ENCODE measurements around the gene SYT15.
"Not testable (repeated sequence)": the region's sequence is repeated elsewhere in the genome, so short reads cannot be mapped to it uniquely, and the experiment has no call there.

The SYT15 gene

DNA sequence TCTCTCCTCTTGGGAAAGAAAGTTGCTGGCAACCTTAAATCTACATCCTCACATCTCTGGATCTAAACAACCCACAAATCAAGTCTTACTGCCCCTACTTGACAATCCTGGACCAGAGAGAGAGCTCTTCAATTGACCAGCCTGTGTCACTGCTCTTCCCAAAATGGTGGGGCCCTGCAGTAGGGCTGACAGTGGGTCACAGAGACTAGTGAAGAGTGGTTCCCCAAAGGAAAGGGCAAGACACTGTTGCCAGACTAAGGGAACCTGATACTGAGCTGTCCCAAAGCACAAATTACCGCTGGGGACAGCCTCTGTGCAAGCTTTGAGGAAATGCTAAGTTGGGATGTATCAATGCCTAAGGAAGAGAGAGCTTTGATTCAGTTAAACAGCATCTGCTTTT lies 18.0 kb upstream of the SYT15 start:
- TF ChIP-seq, protein P1, sequence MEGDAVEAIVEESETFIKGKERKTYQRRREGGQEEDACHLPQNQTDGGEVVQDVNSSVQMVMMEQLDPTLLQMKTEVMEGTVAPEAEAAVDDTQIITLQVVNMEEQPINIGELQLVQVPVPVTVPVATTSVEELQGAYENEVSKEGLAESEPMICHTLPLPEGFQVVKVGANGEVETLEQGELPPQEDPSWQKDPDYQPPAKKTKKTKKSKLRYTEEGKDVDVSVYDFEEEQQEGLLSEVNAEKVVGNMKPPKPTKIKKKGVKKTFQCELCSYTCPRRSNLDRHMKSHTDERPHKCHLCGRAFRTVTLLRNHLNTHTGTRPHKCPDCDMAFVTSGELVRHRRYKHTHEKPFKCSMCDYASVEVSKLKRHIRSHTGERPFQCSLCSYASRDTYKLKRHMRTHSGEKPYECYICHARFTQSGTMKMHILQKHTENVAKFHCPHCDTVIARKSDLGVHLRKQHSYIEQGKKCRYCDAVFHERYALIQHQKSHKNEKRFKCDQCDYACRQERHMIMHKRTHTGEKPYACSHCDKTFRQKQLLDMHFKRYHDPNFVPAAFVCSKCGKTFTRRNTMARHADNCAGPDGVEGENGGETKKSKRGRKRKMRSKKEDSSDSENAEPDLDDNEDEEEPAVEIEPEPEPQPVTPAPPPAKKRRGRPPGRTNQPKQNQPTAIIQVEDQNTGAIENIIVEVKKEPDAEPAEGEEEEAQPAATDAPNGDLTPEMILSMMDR (IDR thresholded peaks at IDR 0.05; ENCODE audit: low read depth, low read length): no peak
- H3K4me3 ChIP-seq (ENCODE audit: low read depth, low read length): no peak overlapping the region

DNA sequence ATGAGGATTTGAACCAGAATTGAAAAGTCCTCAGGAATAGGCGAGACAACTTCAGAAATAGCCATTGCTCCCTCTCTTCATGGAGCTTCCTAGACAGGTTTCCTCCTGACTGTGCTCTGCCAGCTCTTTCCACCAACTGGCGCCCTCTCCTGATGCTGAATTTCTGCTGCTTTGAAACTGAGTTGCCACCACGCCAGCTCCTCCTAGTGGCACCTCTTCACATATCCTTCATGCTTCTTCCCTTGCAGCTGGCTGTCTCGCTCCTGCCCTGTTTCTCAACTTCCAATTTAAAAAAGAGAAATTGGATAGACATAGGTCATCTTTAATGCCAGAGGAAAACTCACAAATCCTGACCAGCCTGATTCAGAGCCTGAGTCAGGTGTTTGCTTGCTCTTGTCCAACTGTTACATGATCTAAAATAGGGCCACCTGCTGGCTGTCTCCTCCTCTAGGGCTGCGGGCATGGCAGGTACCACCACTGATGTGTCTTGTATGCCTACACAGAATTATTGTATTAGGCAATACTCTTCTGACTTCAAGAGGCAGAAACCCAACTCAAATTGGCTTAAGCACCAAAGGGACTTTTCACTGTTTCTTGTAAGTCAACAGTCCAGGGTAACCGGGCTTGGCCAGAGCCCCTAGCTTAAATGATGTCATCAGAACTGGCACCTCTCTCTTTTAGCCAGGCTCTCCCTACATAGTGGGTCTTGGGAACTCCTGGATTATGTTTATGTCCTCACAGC lies 13.2 kb upstream of the SYT15 start:
- TF ChIP-seq, protein P1 (IDR thresholded peaks at IDR 0.05; ENCODE audit: low read depth, low read length): peak; percentile 90
- H3K4me3 ChIP-seq (ENCODE audit: low read depth, low read length): not testable (repeated sequence)

DNA sequence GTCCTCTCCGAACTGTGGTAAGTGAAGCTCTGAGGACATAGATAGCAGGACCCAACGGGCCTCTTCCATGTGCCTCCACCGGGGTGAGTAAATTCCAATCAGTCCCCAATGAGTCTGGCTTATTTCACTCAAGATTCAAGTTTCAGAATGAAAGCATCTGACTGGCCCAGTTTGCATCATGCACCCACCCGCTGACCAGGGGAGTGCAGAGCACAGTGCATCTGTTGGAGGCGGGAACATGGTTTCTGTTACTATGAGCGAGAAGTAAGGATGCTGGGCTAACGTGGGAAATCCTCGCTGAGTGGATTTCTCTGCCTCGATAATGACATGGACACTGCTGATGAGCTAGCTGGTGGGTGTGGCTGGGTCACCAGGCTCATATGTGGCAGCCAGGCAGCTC lies 11.8 kb upstream of the SYT15 start:
- not testable (repeated sequence) for H3K4me3 ChIP-seq (ENCODE audit: low read depth, low read length)

DNA sequence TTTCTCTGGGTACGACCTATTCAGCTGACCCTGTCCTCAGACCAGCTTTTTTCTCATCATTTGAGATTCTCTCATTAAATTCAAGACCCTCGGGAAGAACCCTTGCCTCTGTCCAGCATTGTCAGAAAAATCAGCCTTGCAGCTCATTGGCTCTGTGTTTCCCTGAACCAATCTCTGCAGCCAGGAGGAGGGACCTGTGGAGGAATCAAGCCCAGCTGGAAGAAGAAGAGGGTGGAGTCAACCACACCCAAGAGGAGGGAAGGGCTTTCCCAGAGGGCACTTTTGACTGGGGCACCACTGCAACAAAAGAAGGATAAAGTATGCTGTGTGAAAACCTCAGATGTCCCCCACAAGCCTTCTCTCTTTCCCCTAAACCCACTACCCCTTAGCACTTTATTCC lies 8.3 kb upstream of the SYT15 start:
- not testable (repeated sequence) for H3K4me3 ChIP-seq (ENCODE audit: low read depth, low read length)

- not testable (repeated sequence) for H3K4me3 ChIP-seq (ENCODE audit: low read depth, low read length)
Measured at GRCh38 chr10:46572765-46573164, 6.2 kb upstream of the SYT15 start.

- H3K4me3 ChIP-seq (ENCODE audit: low read depth, low read length): not testable (repeated sequence)
Measured at GRCh38 chr10:46573314-46573713, 5.6 kb upstream of the SYT15 start.

GRCh38 chr10:46573884-46574283 lies 5.0 kb upstream of the SYT15 start:
- H3K4me3 ChIP-seq (ENCODE audit: low read depth, low read length): not testable (repeated sequence)

- H3K4me3 ChIP-seq (ENCODE audit: low read depth, low read length): not testable (repeated sequence)
Measured at GRCh38 chr10:46577624-46578473, 1.1 kb upstream of the SYT15 start.

DNA sequence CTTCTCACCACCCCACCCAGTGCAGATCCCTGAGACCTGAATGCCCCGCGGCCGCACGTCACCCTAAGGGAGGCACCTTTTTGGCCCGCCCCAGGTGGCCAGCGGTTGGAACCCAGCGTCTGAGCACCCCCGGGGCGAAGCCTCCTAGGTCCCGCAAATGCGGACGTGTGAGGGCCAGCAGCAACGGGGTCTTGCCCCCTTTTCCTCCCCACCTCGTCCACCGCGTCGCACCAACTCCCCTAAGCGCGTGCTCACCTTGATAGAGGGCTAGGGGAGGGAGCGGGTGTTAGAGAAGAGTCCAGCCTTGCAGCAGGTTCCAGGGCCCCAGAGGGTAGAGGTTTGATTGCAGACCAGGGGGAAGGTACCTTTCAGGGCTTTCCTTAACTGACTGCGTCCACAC lies 450 bp downstream of the SYT15 start:
- not testable (repeated sequence) for H3K4me3 ChIP-seq (ENCODE audit: low read depth, low read length)

GRCh38 chr10:46581997-46582396 lies 3.1 kb downstream of the SYT15 start:
- H3K4me3 ChIP-seq (ENCODE audit: low read depth, low read length): not testable (repeated sequence)

DNA sequence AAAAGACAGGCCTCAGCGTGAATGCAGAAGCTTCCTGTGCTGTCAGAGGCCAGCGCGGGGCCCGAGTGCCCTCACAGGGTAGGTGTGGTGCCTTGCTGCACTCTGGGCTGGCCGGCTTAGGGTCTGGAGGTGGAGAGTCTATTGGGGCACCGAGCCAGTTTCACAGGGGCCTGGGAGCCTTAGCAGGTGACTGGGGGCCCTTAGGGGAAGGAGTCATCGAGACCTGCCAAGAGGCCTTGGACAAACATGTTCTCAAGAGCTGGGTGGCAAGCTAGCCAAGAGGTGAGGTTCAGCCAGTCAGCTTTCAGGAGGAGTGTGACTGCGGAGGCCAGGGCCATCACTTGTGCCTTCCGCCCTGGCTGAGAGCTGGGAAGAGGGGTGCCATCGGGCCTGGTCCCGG lies 3.6 kb downstream of the SYT15 start:
- not testable (repeated sequence) for H3K4me3 ChIP-seq (ENCODE audit: low read depth, low read length)

DNA sequence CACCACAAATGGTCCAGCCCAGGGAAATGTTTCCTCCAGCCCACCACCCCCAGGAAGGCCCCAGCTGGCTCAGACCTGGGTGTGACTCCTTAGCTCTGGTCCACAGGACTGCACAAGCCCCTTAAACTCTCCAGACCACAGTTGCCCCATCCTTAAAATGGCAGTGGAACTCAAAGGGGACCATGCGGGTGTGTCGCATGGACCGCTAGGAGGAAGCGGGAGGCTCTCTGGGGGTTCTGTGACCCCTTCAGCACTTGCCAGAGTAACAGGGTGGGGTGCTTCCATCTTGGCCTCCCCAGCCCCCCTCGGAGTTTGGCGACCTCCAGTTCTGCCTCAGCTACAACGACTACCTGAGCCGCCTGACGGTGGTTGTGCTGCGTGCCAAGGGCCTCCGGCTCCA lies 5.3 kb downstream of the SYT15 start:
- H3K4me3 ChIP-seq (ENCODE audit: low read depth, low read length): not testable (repeated sequence)

DNA sequence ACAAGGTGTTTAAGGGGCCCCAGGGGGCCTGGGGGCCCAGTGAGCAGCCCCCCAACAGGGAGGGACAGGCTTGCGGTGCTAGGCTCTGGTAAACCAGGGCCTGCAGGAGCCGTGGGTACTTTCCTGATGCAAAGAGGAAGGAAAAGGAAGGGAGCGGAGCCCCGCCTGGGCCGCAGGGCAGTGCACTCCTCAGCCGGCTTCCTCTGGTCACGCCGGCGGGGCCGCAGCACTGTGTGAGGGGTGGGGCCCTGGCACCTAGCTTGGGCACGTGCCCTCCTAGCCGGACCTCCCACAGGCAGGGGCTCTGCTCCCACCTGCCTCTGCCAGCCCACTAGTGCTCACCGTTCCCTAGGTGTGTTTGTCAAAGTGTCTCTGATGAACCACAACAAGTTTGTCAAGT lies 6.3 kb downstream of the SYT15 start:
- H3K4me3 ChIP-seq (ENCODE audit: low read depth, low read length): not testable (repeated sequence)

GRCh38 chr10:46587546-46587945 lies 8.6 kb downstream of the SYT15 start:
- H3K4me3 ChIP-seq (ENCODE audit: low read depth, low read length): not testable (repeated sequence)

DNA sequence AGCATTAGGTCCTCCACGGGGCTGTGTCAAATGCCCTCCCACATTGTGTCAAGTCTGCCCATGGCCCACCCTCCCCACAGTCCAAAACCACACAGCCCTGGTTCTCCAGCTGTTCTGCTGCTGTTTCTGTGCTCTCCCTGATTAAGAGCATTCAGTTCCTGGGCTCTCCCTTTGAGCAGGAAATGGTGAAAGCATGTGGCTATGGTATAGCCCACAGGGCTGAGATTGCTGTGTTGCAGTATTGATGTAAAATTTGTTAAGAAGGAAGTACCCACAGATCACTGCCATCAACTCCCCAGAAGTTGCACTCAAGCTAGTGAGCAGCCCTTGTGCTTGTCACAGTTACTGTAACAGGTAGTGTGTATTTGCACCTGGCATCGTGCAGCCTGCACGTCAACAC lies 9.3 kb downstream of the SYT15 start:
- H3K4me3 ChIP-seq (ENCODE audit: low read depth, low read length): not testable (repeated sequence)

- not testable (repeated sequence) for H3K4me3 ChIP-seq (ENCODE audit: low read depth, low read length)
Measured at GRCh38 chr10:46589589-46589988, 10.7 kb downstream of the SYT15 start.

DNA sequence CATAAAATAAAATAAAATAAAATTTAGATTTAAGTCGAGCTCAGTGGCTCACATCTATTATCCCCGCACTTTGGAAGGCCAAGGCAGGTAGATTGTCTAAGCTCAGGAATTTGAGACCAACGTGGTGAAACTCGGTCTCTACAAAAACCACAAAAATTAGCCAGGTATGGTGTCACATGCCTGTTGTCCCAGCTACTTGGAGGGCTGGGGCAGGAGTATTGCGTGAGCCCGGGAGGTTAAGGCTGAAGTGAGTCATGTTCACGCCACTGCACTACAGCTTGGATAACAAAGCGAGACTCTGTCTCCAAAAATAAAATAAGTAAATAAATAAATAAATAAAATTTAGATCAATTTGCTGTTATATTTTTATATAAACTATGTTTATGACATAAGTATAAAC lies 12.1 kb downstream of the SYT15 start:
- not testable (repeated sequence) for H3K4me3 ChIP-seq (ENCODE audit: low read depth, low read length)

GRCh38 chr10:46593307-46593706 lies 14.4 kb downstream of the SYT15 start:
- not testable (repeated sequence) for H3K4me3 ChIP-seq (ENCODE audit: low read depth, low read length)
